Mucosa of stomach (tissue), 1 donor: ENCODE measurements around the gene NDST3.

Experiments
- H3K27me3 ChIP-seq: one replicate; pipeline ENCODE4 v1.7.0; 2013; ENCODE audit warnings: mild to moderate bottlenecking, low read length; ENCODE audit not compliant: control insufficient read depth, insufficient read depth
- H3K36me3 ChIP-seq: one replicate; pipeline ENCODE4 v1.7.0; 2013; ENCODE audit warnings: low read length; ENCODE audit not compliant: control insufficient read depth, insufficient read depth
- H3K4me1 ChIP-seq: one replicate; pipeline ENCODE4 v1.7.0; 2013; ENCODE audit warnings: mild to moderate bottlenecking, low read length; ENCODE audit not compliant: control insufficient read depth, insufficient read depth
- H3K4me3 ChIP-seq: one replicate; pipeline ENCODE4 v1.7.0; 2013; ENCODE audit warnings: low read length
- H3K9ac ChIP-seq: one replicate; pipeline ENCODE4 v1.7.0; 2013; ENCODE audit warnings: mild to moderate bottlenecking, low read length, moderate library complexity
- H3K9me3 ChIP-seq: one replicate; pipeline ENCODE4 v1.7.0; 2013; ENCODE audit warnings: mild to moderate bottlenecking, low read length, moderate library complexity; ENCODE audit not compliant: control insufficient read depth
- donor health status: Pancreatic carcinoma.

NDST3 gene

GRCh38 chr4:118154649-118155048 lies 120.4 kb downstream of the NDST3 start:
- Histone ChIP-seq H3K9me3 (no peaks in the 10 kb centered on the region), H3K4me1 (no peaks in the 10 kb centered on the region), H3K27me3 (no peaks in the 10 kb centered on the region), H3K36me3 (no peaks in the 10 kb centered on the region), H3K4me3 (no peak overlapping the region), H3K9ac (no peak overlapping the region)

- Histone ChIP-seq H3K4me1 (no peaks in the 10 kb centered on the region), H3K27me3 (no peaks in the 10 kb centered on the region), H3K9me3 (no peaks in the 10 kb centered on the region), H3K4me3 (no peak overlapping the region), H3K36me3 (no peaks in the 10 kb centered on the region), H3K9ac (no peak overlapping the region)
Observed at GRCh38 chr4:118155516-118155915, 121.2 kb downstream of the NDST3 start.

- Histone ChIP-seq H3K36me3 (no peaks in the 10 kb centered on the region), H3K9ac (no peak overlapping the region), H3K4me3 (no peak overlapping the region), H3K27me3 (no peaks in the 10 kb centered on the region), H3K4me1 (no peaks in the 10 kb centered on the region), H3K9me3 (no peaks in the 10 kb centered on the region)
Observed at GRCh38 chr4:118158763-118159375, 124.6 kb downstream of the NDST3 start.

GRCh38 chr4:118167306-118167705 lies 133.0 kb downstream of the NDST3 start:
- no peak overlapping the region for H3K9ac ChIP-seq
- no peaks in the 10 kb centered on the region for H3K27me3 ChIP-seq
- no peaks in the 10 kb centered on the region for H3K9me3 ChIP-seq
- no peaks in the 10 kb centered on the region for H3K36me3 ChIP-seq
- H3K4me3 ChIP-seq = no peak overlapping the region
- no peaks in the 10 kb centered on the region for H3K4me1 ChIP-seq

- Histone ChIP-seq H3K9me3 (no peaks in the 10 kb centered on the region), H3K27me3 (no peaks in the 10 kb centered on the region), H3K9ac (no peak overlapping the region), H3K4me1 (no peaks in the 10 kb centered on the region), H3K36me3 (no peaks in the 10 kb centered on the region), H3K4me3 (no peak overlapping the region)
Observed at GRCh38 chr4:118171381-118171780, 137.1 kb downstream of the NDST3 start.

- no peak overlapping the region for H3K4me3 ChIP-seq
- H3K27me3 ChIP-seq = no peaks in the 10 kb centered on the region
- no peaks in the 10 kb centered on the region for H3K36me3 ChIP-seq
- no peaks in the 10 kb centered on the region for H3K9me3 ChIP-seq
- no peaks in the 10 kb centered on the region for H3K4me1 ChIP-seq
- H3K9ac ChIP-seq = no peak overlapping the region
Observed at GRCh38 chr4:118173126-118173525, 138.8 kb downstream of the NDST3 start.

- Histone ChIP-seq H3K4me1 (no peaks in the 10 kb centered on the region), H3K36me3 (no peaks in the 10 kb centered on the region), H3K9ac (no peak overlapping the region), H3K9me3 (no peaks in the 10 kb centered on the region), H3K4me3 (no peak overlapping the region), H3K27me3 (no peaks in the 10 kb centered on the region)
Observed at GRCh38 chr4:118173956-118174725, 139.9 kb downstream of the NDST3 start.

- H3K4me3 ChIP-seq = no peak overlapping the region
- H3K4me1 ChIP-seq = no peaks in the 10 kb centered on the region
- no peaks in the 10 kb centered on the region for H3K36me3 ChIP-seq
- no peak overlapping the region for H3K9ac ChIP-seq
- H3K9me3 ChIP-seq = no peaks in the 10 kb centered on the region
- H3K27me3 ChIP-seq = no peaks in the 10 kb centered on the region
Observed at GRCh38 chr4:118175506-118175905, 141.2 kb downstream of the NDST3 start.

- H3K9me3 ChIP-seq = no peaks in the 10 kb centered on the region
Observed at GRCh38 chr4:118177126-118177525, 142.8 kb downstream of the NDST3 start.

GRCh38 chr4:118180776-118181175 lies 146.5 kb downstream of the NDST3 start:
- Histone ChIP-seq H3K4me3 (no peak overlapping the region), H3K36me3 (no peaks in the 10 kb centered on the region), H3K9me3 (no peaks in the 10 kb centered on the region), H3K4me1 (no peaks in the 10 kb centered on the region), H3K27me3 (no peaks in the 10 kb centered on the region), H3K9ac (no peak overlapping the region)

More at GRCh38 chr4:118177126-118177525, 142.8 kb downstream of the NDST3 start:
- no peaks in the 10 kb centered on the region for H3K36me3 ChIP-seq
- H3K4me3 ChIP-seq = no peak overlapping the region
- no peaks in the 10 kb centered on the region for H3K4me1 ChIP-seq
- H3K27me3 ChIP-seq = no peaks in the 10 kb centered on the region
- no peak overlapping the region for H3K9ac ChIP-seq

- no peak overlapping the region for H3K4me3 ChIP-seq
- H3K36me3 ChIP-seq = no peaks in the 10 kb centered on the region
Observed at GRCh38 chr4:118190903-118191302, 156.6 kb downstream of the NDST3 start.

GRCh38 chr4:118193421-118193820 lies 159.1 kb downstream of the NDST3 start:
- Histone ChIP-seq H3K27me3 (no peaks in the 10 kb centered on the region), H3K36me3 (no peaks in the 10 kb centered on the region), H3K9ac (no peak overlapping the region), H3K4me1 (no peaks in the 10 kb centered on the region), H3K4me3 (no peak overlapping the region), H3K9me3 (no peaks in the 10 kb centered on the region)

More at GRCh38 chr4:118190903-118191302, 156.6 kb downstream of the NDST3 start:
- no peak overlapping the region for H3K9ac ChIP-seq
- no peaks in the 10 kb centered on the region for H3K9me3 ChIP-seq
- no peaks in the 10 kb centered on the region for H3K27me3 ChIP-seq
- no peaks in the 10 kb centered on the region for H3K4me1 ChIP-seq
